Measurements from ENCODE around the gene ERBB4.

The ERBB4 gene

GRCh38 chr2:212454149-212454548 lies 84.5 kb downstream of the ERBB4 start:
- TF ChIP-seq CTCF (conservative IDR thresholded peaks at IDR 0.05; ENCODE audit: low read depth, low read length) = no peak
- H3K9ac ChIP-seq = no peak overlapping the region

DNA sequence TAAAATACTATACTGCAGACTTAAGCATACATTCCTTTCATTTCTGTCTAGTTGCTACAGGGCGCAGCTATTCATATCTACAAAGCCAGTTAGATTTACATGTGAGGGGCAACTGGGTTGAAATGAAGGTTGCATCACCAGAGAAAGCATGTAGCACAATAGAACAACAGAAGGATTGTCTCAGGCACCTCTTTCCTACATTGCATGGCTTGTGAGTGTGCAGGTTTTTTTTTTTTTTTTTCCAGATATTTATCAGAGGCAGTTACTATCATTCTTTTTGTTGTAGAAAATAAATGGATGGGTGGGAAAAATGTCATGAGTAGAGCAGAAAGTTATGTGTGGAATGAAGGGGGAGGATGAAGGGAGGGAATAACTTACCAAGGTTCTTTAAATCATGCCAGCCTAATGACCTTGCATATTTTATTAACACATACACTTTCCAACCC lies 86.8 kb downstream of the ERBB4 start:
- Histone ChIP-seq H2AFZ (ENCODE audit: low read depth) (no peak overlapping the region), H3K27ac (no peak overlapping the region)

More at GRCh38 chr2:212454149-212454548, 84.5 kb downstream of the ERBB4 start:
- Histone ChIP-seq H4K20me1 (ENCODE audit: insufficient read depth) (no peaks in the 10 kb centered on the region), H3K4me1 (ENCODE audit: low read depth, poor library complexity, severe bottlenecking) (peaks cover 2% of the 10 kb centered on the region), H3K79me2 (ENCODE audit: insufficient read depth, low read depth) (no peaks in the 10 kb centered on the region), H3K4me3 (IDR thresholded peaks at IDR 0.05; ENCODE audit: insufficient read depth, low read depth, low read length) (no peak overlapping the region), H2AFZ (ENCODE audit: low read depth) (no peak overlapping the region), H3K4me2 (no peak overlapping the region), H3K27me3 (ENCODE audit: insufficient read depth, low read depth) (no peaks in the 10 kb centered on the region), H3K36me3 (ENCODE audit: insufficient read depth) (no peaks in the 10 kb centered on the region), H3K27ac (no peak overlapping the region)

DNA sequence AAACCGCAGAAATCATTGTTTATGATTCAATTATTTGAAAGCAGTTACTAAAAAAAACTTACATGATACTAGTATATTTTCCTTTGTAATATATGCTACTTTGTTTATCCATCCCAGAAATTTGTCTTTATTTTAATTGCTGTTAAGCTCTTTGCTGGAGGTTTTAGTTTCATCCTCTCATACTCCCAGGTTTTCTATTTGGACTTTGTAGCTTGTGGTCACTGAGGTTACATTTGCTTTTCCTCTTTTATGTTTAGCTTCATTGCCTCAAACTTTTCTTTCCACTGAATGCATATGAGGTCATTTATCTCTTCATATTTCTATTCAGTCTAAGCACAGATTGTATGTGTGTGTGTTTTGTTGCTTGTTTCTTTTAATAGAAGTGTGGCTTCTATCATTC lies 89.9 kb downstream of the ERBB4 start:
- Histone ChIP-seq H3K27ac (no peak overlapping the region), H3K79me2 (ENCODE audit: insufficient read depth, low read depth) (no peaks in the 10 kb centered on the region), H2AFZ (ENCODE audit: low read depth) (no peak overlapping the region), H3K36me3 (ENCODE audit: insufficient read depth) (no peaks in the 10 kb centered on the region), H3K9ac (no peak overlapping the region), H3K27me3 (ENCODE audit: insufficient read depth, low read depth) (no peaks in the 10 kb centered on the region), H3K4me1 (ENCODE audit: low read depth, poor library complexity, severe bottlenecking) (peaks cover 9% of the 10 kb centered on the region), H4K20me1 (ENCODE audit: insufficient read depth) (no peaks in the 10 kb centered on the region), H3K4me2 (no peak overlapping the region), H3K4me3 (IDR thresholded peaks at IDR 0.05; ENCODE audit: insufficient read depth, low read depth, low read length) (no peak overlapping the region)
- no peak for TF ChIP-seq CTCF (conservative IDR thresholded peaks at IDR 0.05; ENCODE audit: low read depth, low read length)

More for the DNA sequence above, 86.8 kb downstream of the ERBB4 start:
- no peaks in the 10 kb centered on the region for H3K36me3 ChIP-seq (ENCODE audit: insufficient read depth)
- H3K4me2 ChIP-seq = no peak overlapping the region
- H3K79me2 ChIP-seq (ENCODE audit: insufficient read depth, low read depth) = no peaks in the 10 kb centered on the region
- no peaks in the 10 kb centered on the region for H3K27me3 ChIP-seq (ENCODE audit: insufficient read depth, low read depth)
- H3K4me1 ChIP-seq (ENCODE audit: low read depth, poor library complexity, severe bottlenecking) = peaks cover 9% of the 10 kb centered on the region
- H4K20me1 ChIP-seq (ENCODE audit: insufficient read depth) = no peaks in the 10 kb centered on the region
- H3K9ac ChIP-seq = no peak overlapping the region
- no peak overlapping the region for H3K4me3 ChIP-seq (IDR thresholded peaks at IDR 0.05; ENCODE audit: insufficient read depth, low read depth, low read length)
- TF ChIP-seq CTCF (conservative IDR thresholded peaks at IDR 0.05; ENCODE audit: low read depth, low read length) = no peak

- TF ChIP-seq CTCF (conservative IDR thresholded peaks at IDR 0.05; ENCODE audit: low read depth, low read length) = no peak
- Histone ChIP-seq H3K4me1 (ENCODE audit: low read depth, poor library complexity, severe bottlenecking) (no peaks in the 10 kb centered on the region), H3K4me2 (no peak overlapping the region), H3K9ac (no peak overlapping the region), H2AFZ (ENCODE audit: low read depth) (no peak overlapping the region), H4K20me1 (ENCODE audit: insufficient read depth) (no peaks in the 10 kb centered on the region), H3K4me3 (IDR thresholded peaks at IDR 0.05; ENCODE audit: insufficient read depth, low read depth, low read length) (no peak overlapping the region), H3K27me3 (ENCODE audit: insufficient read depth, low read depth) (no peaks in the 10 kb centered on the region), H3K79me2 (ENCODE audit: insufficient read depth, low read depth) (no peaks in the 10 kb centered on the region), H3K36me3 (ENCODE audit: insufficient read depth) (no peaks in the 10 kb centered on the region), H3K27ac (no peak overlapping the region)
Measured at GRCh38 chr2:212441821-212442220, 96.8 kb downstream of the ERBB4 start.

All from KMS-11 (cell line).